Skeletal muscle tissue (tissue), 1 donor: ENCODE measurements around the gene HNRNPA2B1. TPM values are rescaled to one million over a fixed set of nuclear protein-coding genes. Genes with fewer than 3 reads are reported as not detected.

Experiments
- total RNA-seq: library from RNA; depleted of rRNA; stranded (reverse); fragments of >200 nt; gene quantifications from one replicate; pipeline ENCODE4 v1.2.3, GENCODE V29; 2014

Gene HNRNPA2B1
- total RNA-seq, 1 donor from 2014 or later: 99.7 TPM

Other genes with a start within 250 kb of the HNRNPA2B1 start
- under 0.01 TPM for gene NFE2L3, start 48.5 kb downstream of the HNRNPA2B1 start, total RNA-seq
- 48.0 TPM for gene CBX3, start 999 bp upstream of the HNRNPA2B1 start, total RNA-seq
- gene SNX10, start 91.1 kb upstream of the HNRNPA2B1 start, total RNA-seq: 2.6 TPM